GM18505 (cell line): ENCODE data around the gene FGF14.

ENCODE experiments used
- ATAC-seq: cut with Tn5 transposase; IDR thresholded peaks from one replicate; pipeline ENCODE4 v1.9.1; 2021; ENCODE audit not compliant: unreplicated experiment
- POLR2A ChIP-seq: IDR thresholded peaks from 4 replicates; pipeline ENCODE4 v1.6.1; 2011; ENCODE audit warnings: borderline replicate concordance; ENCODE audit not compliant: insufficient read depth, insufficient read length; ENCODE audit errors: extremely low read depth

The FGF14 gene

GRCh38 chr13:102346769-102347168 is 55.1 kb downstream of the FGF14 start:
- no peak for ATAC-seq
- no peak for TF ChIP-seq POLR2A

GRCh38 chr13:102344410-102344809 is 57.4 kb downstream of the FGF14 start:
- TF ChIP-seq POLR2A = no peak
- ATAC-seq = no peak

- no peak for TF ChIP-seq POLR2A
- ATAC-seq = no peak
These were observed 68.3 kb downstream of the FGF14 start for GRCh38 chr13:102333320-102334198.

GRCh38 chr13:102328909-102329308 is 72.9 kb downstream of the FGF14 start:
- ATAC-seq = no peak
- no peak for TF ChIP-seq POLR2A

GRCh38 chr13:102327119-102327617 is 74.7 kb downstream of the FGF14 start:
- no peak for ATAC-seq
- no peak for TF ChIP-seq POLR2A

GRCh38 chr13:102326381-102327118 is 75.3 kb downstream of the FGF14 start:
- no peak for TF ChIP-seq POLR2A

GRCh38 chr13:102325321-102325720 is 76.5 kb downstream of the FGF14 start:
- no peak for ATAC-seq
- no peak for TF ChIP-seq POLR2A

More at GRCh38 chr13:102326381-102327118, 75.3 kb downstream of the FGF14 start:
- no peak for ATAC-seq

- TF ChIP-seq POLR2A = no peak
- ATAC-seq = no peak
These were observed 78.3 kb downstream of the FGF14 start for GRCh38 chr13:102323505-102323904.

- ATAC-seq = no peak
- no peak for TF ChIP-seq POLR2A
These were observed 78.8 kb downstream of the FGF14 start for GRCh38 chr13:102323012-102323411.

- no peak for TF ChIP-seq POLR2A
- ATAC-seq = no peak
These were observed 79.6 kb downstream of the FGF14 start for GRCh38 chr13:102322211-102322610.

GRCh38 chr13:102318233-102318632 is 83.6 kb downstream of the FGF14 start:
- no peak for ATAC-seq
- TF ChIP-seq POLR2A = no peak

GRCh38 chr13:102317593-102317992 is 84.3 kb downstream of the FGF14 start:
- no peak for ATAC-seq

GRCh38 chr13:102316732-102317131 is 85.1 kb downstream of the FGF14 start:
- no peak for TF ChIP-seq POLR2A
- ATAC-seq = no peak

More at GRCh38 chr13:102317593-102317992, 84.3 kb downstream of the FGF14 start:
- no peak for TF ChIP-seq POLR2A
